NCI-H748 treated with DMSO at 0.1 percent for 48 hours (cell line): Measurements from ENCODE around the gene PIGA.
"Not testable (repeated sequence)": the region's sequence is repeated elsewhere in the genome, so short reads cannot be mapped to it uniquely, and the experiment has no call there.

Experiments
- DNase-seq: peaks from one replicate; lab custom pipeline; 2025; lab: John Stamatoyannopoulos, UW

Gene PIGA

GRCh38 chrX:15320297-15320696, 15.0 kb downstream of the PIGA start:
- DNase-seq, result no peak

DNA sequence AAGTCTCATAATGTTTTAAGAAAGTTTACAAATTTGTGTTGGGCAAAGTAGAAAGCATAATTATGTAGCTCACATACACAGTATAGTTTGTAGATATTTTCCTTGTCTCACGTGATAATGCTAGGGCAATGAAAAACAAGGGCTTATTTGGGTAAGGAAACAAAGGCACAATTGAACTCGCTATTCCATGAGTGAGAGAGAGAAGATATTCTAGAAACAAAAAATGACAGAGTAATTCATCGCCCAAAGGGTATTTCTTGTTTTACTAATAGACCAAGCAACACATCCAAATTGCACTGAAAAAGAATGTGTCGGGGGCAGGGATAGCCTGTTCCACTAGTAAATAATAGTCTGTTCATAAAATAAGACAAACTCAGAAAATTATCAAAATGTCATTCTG, 16.2 kb downstream of the PIGA start:
- DNase-seq, result no peak

GRCh38 chrX:15315509-15315908, 19.8 kb downstream of the PIGA start, which contains the start of gene ASB11:
Gene ASB11 (minus strand): TSS chrX:15315640. CDS start chrX:15315605, 35 bp downstream.
- no peak for DNase-seq

- DNase-seq, result no peak
Measured at GRCh38 chrX:15314472-15314871, 20.9 kb downstream of the PIGA start.

GRCh38 chrX:15311119-15311518, 24.2 kb downstream of the PIGA start:
- no peak for DNase-seq

GRCh38 chrX:15310117-15310516, 25.2 kb downstream of the PIGA start:
- DNase-seq, result peak; percentile 71

GRCh38 chrX:15305899-15306298, 29.4 kb downstream of the PIGA start:
- not testable (repeated sequence) for DNase-seq

DNA sequence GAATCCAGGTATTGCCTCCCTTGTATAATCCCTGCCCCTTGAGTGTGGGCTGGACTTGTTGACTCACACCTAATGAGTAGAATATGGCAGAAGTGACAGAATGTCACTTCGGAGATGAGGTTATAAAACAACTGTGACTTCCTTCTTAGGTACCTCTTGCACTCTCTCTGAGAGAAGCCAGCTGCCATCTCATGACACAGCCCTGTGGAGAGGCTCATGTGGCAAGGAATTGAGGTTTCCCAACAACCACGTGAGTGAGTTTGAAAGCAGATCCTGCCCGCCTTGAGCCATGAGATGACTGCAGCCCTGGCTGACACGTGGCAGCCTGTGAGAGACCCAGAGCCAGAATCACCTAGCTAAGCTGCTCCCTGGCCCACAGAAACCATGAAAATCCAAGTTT, 33.4 kb downstream of the PIGA start:
- no peak for DNase-seq

- DNase-seq, result no peak
Measured at GRCh38 chrX:15299941-15300851, 35.1 kb downstream of the PIGA start.

GRCh38 chrX:15298780-15299179, 36.5 kb downstream of the PIGA start:
- no peak for DNase-seq

DNA sequence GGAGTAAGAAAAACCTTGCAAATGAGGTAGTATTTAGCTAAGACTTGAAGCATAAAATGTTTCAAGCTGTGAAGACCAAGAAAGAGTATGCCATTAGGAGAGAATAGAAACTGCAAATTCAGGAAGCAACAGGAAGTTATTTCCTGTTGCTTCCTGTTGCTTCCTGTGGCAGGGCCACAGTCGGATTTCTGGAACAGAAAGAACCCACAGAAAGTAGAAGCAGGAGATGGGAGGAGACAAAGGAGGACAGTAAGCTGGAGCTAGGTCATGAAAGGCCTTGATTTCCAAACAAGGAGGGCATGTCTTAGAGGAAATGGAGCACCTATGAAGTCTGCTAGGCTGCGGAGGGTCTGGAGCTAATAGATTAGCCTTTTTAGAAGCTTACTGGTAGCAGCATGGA, 37.1 kb downstream of the PIGA start:
- DNase-seq, result no peak

DNA sequence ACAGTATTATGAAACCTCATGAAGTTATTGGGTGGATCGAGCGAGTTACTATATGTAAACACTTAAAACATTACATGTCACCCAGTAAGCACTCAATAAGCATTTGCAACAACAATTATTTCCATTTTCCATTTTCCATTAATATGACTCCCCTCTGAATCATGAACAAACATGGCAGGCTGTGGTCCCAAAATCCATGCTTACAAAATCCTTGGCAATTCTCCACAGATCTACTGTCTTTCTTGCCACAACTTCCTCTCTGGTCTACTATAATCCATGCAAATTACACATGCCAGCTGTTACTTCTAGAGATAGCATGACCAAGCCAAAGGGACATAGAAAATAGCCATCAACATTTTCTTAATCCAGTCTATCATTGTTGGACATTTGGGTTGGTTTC, 41.9 kb downstream of the PIGA start:
- DNase-seq, result no peak

DNA sequence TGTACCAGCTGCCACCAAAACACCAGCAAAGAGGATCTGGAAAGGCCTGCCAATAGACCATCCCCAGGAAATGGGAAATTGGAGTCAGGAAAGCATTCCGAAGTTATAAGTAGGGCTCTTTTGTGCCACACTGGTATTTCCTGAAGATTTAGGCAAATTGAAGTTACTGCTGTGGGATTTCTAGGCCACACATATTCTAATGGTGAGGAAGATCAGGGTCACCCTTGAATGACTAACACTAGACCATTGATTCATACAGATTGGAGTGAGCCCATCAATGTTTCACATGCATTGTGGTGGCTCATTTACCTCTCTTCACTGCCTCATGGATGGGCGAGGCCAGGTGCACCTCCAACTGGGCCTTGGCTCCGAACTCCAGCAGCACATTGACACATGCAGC, 42.5 kb downstream of the PIGA start:
- no peak for DNase-seq

GRCh38 chrX:15277604-15278003, 57.7 kb downstream of the PIGA start:
- no peak for DNase-seq

DNA sequence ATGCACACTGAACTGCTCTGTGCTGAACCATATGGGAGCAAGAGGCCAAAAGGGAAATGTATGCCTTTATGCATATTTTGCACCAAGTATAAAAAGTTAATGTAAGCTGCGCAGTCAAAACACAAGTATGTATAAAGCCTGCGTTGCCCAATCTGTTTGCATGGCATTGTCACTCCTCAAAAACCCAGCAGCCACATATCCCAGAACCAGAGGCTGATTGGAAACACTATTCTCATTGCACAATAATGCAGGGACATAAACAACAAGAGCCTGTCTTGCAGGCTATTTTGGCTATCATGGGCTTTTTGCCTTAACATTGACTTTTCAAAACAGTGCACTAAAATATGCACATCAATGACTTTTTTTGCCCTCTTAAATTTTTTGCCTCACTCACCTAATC, 60.4 kb downstream of the PIGA start:
- no peak for DNase-seq

DNA sequence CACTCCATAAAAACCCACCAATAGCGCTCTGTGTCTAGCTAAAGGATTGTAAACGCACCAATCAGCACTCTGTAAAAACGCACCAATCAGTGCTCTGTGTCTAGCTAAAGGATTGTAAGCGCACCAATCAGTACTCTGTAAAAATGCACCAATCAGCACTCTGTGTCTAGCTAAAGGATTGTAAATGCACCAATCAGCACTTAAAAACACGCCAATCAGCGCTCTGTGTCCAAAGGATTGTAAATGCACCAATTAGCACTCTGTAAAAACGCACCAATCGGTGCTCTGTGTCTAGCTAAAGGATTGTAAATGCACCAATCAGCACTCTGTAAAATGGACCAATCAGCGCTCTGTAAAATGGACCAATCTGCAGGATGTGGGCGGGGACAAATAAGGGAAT, 62.0 kb downstream of the PIGA start:
- DNase-seq, result not testable (repeated sequence)

- DNase-seq, result no peak
Measured at GRCh38 chrX:15271757-15272156, 63.6 kb downstream of the PIGA start.

DNA sequence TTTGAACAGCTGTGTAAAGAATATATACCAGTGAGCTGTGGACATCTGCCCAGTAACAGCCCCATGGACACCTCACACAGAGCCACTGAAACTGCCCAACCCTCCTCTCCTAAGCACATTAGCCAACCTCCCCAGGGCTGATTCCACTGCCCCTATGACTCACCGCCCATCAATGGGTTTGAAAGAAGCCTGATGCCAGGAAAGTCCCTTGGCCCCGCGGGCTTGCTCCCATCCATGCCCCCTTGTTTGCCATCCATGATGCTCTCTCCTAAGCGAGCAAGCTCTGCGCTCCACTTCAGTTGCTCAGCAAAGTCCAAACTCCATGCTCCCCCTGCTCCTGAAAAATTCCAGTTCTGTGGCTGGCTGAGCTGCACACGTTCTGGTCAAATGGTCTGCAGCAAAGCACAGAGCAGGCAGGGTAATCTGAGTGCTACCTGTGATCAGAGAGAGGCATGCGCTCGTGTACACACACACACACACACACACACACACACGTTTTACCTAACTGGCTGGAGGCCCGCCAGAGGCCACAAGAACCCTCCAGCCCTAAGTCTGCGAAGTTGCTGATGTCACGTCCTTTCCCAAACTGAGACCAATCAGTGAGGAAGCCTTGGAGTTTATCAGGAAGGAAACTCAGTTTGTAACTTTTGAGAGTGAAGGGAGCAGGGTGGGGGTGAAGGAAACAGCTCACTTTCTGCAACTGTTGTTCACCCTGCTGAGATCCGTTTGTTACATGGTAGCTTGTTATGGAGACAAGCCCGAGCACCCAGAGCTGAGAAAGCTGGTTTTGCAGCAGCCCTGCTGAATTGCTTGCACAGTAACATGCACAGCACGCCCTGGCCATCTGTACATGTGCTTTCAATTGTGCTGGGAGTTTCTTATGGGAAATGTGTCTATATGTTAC, 65.5 kb downstream of the PIGA start, which contains the start of gene ASB9:
ASB9 (minus strand) TSS at position 466 of the 904 bp plus-strand sequence; CDS start at position 257, 209 bp downstream.
- DNase-seq, result peak; percentile 40
